HG03025 (cell line): ENCODE results near the gene PAH.
"Not testable (repeated sequence)": the region's sequence is repeated elsewhere in the genome, so short reads cannot be mapped to it uniquely, and the experiment has no call there.

ENCODE experiments used
- ATAC-seq: cut with Tn5 transposase; IDR thresholded peaks from one replicate; pipeline ENCODE4 v1.9.1; 2021; ENCODE audit warnings: mild to moderate bottlenecking, moderate library complexity; ENCODE audit not compliant: unreplicated experiment, low FRiP score

The PAH gene

DNA sequence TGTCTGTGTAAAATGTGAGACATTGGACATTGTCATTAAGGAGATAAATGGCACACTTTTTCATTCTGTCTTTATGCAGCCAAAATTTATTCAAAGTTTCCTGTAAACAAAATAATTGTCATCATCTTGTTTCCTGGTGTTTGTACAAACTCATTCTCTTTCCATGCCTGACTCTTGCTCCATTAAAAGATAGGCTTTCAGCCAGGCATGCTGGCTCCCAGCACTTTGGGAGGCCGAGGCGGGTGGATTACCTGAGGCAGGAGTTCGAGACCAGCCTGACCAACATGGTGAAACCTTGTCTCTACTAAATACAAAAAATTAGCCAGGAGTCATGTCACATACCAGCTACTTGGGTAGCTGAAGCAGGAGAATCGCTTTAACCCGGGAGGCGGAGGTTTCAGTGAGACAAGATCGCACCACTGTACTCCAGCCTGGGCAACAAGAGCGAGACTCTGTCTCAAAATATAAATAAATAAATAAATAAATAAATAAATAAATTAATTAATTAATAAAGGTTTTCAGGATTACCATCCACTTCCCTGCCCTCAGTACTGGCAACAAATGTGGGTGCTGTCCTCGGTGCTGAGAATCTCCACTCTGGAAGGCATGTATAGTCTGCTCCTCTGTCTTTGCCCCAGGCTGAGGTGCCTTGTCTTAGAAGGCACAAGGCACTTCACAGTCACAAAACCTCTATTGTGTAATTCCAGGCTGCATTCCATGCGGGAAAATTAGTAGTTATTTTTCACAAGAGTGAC lies 83.2 kb downstream of the PAH start:
- ATAC-seq: no peak

DNA sequence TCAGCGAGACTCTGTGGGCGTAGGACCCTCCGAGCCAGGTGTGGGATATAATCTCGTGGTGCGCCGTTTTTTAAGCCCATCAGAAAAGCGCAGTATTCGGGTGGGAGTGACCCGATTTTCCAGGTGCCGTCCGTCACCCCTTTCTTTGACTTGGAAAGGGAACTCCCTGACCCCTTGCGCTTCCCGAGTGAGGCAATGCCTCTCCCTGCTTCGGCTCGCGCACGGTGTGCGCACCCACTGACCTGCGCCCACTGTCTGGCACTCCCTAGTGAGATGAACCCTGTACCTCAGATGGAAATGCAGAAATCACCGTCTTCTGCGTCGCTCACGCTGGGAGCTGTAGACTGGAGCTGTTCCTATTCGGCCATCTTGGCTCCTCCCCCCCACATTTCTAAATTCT lies 84.2 kb downstream of the PAH start:
- ATAC-seq: not testable (repeated sequence)

DNA sequence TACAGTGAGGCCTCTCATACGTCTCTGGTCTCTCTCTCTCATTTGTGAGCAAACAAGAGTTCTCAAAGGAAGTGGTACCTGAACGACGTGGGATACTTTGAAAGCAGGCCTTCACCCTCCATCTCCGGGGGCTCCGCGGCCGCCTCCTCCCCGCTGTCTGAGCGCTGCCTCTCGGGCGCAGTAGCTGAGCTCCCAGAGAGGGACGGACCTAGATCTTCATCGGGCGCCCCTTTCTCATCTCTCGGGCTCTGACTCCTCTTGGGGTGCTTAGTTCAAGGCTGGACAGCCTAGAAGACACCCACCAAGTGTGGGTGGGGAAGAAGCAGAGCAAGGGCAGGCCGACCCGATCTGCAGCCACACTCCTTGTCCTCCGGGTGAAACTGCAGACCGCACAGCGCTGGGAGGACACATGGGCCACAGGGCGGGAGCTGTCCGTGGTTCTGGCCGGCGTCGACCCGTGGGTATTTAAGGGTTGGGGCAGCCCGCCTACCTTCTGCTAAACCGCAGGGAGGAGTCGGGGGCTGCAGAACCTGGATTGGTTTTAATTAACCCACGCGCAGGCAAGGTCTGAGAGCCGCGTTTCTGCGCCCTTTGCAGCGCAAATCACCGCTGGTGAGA lies 92.7 kb downstream of the PAH start:
- no peak for ATAC-seq

GRCh38 chr12:102821149-102821548 lies 95.9 kb downstream of the PAH start:
- no peak for ATAC-seq

DNA sequence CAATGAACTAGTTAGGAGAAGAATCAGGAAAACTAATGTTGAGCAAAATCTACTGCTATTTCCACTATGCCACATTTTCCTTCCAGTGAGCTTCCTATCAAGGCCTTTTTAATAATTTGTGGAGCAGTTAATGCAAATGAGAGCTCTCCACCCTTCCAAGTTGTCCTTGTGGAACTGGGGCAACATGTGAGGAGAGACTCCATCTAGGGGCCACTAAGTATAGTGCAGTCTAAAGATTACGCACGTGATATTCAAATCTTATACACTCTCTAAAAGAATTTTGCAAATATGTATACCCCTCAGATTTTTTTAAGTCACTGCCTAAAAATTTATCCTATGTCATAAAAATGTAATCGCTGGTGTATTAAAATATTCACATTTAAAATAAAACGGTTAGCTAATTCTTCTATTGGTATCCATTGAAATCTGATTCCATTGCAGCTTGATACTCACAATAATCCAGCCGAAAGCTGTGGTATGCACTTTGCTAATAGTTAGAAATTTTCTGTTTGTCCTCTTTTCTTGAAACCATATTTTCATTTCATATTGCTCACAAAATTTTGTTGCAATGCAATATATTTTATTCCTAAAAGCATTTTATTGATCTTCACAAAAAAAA lies 100.1 kb downstream of the PAH start:
- ATAC-seq: no peak

DNA sequence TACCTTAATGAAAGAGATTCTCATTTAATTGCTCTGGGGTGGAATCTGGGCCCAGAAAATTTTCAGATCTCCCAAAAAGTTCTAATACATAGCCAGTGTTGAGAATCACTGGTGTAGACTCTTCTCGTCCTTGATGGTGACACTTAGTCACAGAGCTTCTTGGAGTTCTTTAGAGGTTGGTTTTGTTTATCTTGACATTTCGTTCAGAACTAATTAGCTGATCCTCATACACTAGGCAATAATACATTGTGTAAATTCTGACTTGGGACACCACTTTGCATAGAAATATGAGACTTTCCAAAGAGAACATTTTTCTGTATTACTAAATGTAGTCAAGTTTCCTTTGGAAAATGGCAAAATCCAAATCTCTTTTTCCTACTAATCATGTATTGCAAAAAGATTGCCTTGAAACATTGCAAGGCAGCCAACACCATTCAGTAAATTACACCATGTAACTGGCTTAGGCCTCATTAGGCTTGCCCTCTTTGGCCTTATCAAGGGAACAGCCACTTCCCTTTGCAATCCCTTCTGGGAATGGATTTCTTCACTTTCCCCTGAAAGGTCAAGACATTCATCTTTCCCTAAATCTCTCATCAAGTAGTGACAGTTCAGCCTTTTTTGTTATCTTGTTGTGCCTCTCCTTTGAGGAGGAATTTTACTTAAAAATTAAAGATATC lies 102.2 kb downstream of the PAH start:
- ATAC-seq: no peak

GRCh38 chr12:102812344-102812743 lies 104.7 kb downstream of the PAH start:
- ATAC-seq: no peak

DNA sequence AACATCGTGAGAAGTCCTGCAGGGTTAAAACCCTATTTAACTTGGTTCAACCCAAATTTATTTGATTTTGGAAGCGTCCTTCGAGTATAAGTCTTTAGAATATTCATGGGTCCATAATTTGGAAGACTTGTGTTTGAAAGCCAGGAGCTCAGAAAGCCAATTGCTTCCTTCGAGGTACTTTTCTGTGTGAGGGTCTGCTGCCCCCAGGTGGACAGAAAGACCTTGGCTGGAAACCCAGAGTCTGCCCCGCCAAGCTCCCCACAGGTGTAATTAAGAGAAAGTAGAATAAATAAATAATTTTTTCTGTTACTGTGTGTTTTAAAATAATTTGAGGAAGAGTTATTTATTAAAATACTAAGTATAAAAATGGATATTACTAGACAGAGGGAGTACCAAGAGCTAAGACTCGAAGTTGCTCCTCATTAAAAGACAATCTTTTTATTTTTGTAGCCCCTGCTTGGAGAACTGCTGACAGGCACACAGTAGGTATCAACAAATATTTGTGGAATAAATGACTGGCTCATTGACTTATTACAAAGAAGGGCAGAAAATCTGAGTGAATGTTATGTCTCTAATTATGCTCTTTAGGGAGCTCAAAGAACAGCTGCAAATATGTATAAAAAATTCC lies 105.8 kb downstream of the PAH start:
- ATAC-seq: no peak

DNA sequence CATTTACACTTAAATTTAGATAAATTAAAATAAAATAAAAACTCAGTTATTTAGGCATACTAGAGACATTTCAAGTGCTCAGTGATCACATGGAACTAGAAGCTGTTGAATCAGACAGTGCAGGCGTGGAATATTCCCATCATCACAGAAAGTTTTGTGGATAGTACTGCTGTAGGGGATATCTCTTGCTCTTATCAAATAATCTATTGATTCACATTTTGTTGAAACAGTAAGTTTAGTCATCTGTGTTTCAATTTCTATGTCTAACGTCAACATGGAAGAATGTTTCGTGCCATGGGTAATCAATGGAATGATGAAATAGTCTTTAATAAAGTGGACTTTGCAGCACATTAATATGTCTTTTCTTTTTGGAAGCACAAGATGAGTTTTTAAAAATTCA lies 108.6 kb downstream of the PAH start:
- ATAC-seq: no peak

DNA sequence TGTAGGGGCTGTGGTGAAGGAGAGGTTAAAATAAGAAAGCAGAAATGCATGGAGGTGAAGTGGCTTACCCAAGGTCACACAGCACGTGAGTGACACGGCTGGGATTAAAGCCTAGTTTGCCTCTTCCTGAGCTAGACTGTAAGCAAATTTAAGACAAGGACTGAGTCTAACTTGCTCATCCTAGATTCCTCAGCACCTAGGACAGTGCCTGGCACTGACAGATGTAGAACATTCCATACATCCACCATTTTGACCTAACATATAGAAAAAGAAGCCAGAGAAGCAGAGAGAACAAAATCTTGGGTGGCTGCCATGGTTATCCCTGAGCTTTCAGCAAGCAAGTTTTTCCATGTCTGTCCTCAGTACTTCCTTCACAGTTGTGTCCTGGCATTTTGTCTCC lies 110.5 kb downstream of the PAH start:
- ATAC-seq: no peak

- no peak for ATAC-seq
These were observed 110.9 kb downstream of the PAH start for GRCh38 chr12:102806110-102806509.

DNA sequence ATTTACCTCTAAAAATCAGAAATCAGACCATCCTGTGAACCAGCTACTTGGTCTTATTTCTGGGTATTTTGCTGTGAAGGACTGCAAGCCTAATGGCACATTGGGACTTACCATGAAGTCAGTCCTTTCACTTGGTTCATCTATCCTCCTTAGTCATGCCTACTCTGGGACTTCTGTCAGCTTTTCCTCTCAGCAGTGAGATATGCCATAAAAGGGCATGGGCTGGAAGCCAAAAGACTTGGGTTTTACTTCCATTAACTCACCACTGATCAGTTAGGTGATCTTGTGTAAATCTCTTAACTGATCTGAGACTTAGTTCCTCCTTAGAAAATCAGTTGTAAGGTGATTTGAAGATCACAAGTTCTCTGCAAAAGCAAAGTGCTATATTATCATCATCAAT lies 116.5 kb downstream of the PAH start:
- ATAC-seq: no peak

GRCh38 chr12:102799229-102799628 lies 117.8 kb downstream of the PAH start:
- ATAC-seq: no peak

DNA sequence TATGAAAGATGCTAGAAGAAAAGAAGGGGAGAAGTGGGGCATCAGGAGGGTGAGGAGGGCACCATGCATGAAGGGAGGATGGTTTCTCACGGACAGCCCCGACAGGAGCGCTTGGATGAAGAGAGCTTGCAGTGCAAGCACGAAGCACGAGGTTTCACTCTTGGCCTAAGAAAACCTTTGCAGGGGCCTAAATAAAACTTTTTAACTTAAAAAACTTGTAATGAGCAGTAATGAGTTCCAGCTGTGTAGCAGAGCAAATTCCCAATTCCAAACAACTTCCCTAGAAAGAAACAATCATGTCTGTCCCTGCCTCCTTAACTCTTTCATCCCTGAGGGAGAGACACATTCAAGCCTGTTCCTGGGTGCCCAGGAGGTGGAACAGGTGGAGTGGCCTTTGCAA lies 119.5 kb downstream of the PAH start:
- no peak for ATAC-seq

GRCh38 chr12:102793921-102794320 lies 123.1 kb downstream of the PAH start:
- no peak for ATAC-seq
